GM18909 (cell line): ENCODE measurements around the gene ERFL.

Experiments used
- ATAC-seq: cut with Tn5 transposase; IDR thresholded peaks from one replicate; pipeline ENCODE4 v1.9.1; 2021; ENCODE audit warnings: mild to moderate bottlenecking; ENCODE audit not compliant: unreplicated experiment, poor library complexity

ERFL gene

DNA sequence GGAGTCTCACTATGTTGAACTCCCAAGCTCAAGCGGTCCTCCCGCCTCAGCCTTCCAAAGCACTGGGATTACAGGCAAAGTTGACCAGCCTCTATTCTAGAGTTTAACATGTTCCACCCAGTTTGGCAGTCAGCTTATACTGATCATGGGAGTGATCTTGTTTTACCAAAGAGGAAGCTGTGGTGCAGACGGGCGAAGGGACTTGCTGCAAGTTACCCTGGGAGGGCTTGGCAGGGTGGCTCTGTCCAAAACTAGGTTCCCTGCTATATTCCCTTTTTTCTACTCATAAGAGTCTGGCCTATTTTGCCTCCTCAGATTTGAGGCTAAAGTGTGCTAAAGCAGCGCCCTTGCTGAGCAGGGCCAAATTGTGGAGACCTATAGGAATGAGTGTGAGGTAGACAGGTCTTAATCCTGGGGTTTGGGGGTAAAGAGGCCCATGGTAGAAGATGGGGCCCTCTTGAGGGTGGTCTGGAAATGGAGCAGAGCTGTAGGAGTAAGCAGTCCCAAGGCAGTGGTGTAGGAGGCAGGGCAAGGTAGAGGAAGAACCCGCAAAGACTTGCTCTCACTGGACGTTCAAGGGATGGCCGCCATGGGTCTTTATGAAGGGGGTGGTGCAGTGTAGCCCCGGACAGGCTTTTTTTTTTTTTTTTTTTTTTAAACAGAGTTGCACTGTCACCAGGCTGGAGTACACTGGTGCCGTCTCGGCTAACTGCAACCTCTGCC lies 64.9 kb downstream of the ERFL start:
- ATAC-seq: no peak

DNA sequence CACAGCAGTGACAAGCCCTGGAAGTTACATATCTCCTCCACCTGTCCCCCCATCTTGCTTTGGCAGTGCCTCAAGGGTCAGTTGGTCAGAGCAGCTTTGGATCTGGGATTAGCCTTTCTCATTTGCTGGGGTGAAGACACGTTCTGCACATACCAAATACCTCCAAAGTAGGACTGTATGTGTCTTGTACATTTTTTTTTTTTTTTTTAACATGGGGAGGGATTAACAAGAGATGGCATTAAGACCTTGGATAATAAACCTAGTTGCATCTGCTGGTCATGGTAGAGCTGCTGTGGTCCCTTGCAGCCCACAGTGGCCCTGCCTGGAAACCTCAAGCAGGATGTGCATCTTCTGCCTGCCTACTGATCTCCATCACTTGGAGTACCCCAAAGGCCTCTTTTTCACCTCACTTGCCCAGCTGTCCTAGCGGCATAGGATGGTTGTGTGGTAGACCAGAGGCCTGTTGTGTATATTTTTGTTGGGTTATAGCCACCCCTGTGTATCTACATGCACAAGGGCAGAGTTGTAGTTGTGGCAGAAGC lies 65.7 kb downstream of the ERFL start:
- no peak for ATAC-seq

DNA sequence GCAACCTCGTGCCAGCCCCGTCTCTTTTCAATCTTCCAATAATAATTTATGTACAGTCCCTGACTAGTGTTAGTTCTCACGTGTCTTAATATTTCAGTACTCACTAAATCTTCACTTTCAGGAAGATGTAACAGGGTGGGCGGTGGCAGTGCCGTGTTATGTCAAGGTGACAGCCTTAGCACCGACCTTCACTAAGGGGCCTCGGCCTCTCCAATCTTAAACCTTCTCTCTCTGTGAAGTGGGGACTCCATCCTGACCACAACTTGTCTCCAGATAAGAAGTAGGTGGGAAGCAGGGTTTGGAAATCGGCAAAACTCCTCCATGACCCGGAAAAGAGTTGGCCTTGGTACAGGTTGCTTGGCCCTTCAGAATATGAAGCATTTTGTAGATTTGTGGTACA lies 66.4 kb downstream of the ERFL start:
- no peak for ATAC-seq

DNA sequence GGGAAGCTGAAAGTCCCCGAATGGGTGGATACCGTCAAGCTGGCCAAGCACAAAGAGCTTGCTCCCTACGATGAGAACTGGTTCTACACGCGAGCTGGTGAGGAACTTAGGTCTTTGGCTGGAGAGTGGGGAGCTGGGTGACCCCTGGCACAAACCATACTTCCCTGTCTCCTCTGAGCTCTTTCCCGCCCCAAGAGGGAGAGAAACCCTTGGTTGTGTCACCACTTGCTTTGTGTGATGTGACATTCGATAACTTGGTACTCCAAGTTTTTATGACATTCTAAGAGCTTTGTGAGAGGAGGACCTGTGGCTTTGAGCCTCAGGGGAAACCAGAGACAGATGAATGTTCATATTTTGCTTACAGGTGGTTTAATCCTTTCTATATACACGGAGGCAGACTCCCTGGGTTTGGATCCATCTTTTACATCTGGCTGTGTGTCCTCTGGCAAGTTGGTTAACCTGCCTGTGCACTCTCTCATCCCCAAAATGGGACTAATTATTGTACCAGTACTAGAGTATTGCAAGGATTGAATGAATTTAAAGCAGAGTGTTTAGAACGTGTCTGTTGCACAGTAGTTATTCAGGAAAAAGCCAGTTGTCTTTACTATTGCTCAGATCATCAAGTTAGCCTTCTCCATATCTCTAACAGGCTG lies 67.0 kb downstream of the ERFL start:
- ATAC-seq: no peak

DNA sequence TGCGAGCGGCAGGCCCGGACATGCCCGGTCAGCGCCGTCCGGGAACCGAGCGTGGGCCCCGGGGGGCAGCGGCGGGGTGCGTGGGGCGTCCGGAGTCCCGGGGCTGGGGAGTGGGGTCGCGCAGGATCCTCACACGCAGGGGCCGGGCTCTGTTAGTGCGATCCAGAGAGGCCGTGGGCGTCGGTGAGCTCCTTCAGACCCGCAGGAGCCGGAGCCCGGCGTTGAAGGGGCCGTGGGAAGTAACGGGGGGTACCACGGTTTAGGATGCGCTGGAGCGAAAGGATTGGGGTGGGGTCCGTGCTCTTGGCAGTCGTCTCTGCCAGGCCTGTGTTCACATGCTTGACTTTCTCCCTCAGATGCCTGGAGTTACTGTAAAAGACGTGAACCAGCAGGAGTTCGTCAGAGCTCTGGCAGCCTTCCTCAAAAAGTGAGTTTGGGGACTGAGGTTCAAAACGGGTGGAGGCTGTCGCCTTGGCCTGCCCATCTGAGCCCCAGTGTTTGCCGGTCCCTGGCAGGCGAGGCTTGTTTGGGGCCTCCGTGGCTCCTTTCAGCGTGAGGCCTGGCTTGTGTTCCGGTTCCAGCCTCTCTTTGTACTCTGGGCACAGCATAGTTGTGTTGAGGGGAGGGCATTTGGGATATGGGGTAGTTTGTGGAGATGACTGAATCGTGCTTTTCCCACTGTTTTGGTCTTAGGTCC lies 67.7 kb downstream of the ERFL start:
- ATAC-seq: no peak

DNA sequence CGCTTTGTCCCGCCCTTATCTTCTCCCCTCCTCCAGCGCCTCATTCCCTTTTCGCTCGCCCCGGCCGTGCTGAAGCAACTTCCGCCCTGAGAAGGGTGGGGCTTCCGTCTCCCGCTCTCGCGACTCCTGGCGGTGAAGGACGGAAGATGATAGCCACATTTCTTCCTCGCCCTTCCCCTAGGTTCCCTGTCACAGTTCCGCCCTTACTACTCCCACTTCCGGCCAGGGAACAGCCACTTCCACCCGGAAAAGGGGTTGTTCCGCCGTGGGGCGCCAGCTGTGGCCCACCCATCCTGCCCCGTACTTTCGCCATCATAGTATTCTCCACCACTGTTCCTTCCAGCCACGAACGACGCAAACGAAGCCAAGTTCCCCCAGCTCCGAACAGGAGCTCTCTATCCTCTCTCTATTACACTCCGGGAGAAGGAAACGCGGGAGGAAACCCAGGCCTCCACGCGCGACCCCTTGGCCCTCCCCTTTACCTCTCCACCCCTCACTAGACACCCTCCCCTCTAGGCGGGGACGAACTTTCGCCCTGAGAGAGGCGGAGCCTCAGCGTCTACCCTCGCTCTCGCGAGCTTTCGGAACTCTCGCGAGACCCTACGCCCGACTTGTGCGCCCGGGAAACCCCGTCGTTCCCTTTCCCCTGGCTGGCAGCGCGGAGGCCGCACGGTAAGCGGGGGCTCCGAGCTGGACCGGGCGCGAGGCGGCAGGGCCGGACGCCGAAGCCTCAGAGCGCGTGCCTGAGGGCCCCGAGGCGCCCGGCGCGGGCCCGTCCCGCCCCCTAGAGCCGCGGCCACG lies 68.4 kb downstream of the ERFL start, which contains the start of gene RPS19:
TSS of gene RPS19 (plus strand) at position 638 of the 801 bp plus-strand sequence. CDS start 520 bp downstream, outside the sequence.
- ATAC-seq: peak; percentile 78

DNA sequence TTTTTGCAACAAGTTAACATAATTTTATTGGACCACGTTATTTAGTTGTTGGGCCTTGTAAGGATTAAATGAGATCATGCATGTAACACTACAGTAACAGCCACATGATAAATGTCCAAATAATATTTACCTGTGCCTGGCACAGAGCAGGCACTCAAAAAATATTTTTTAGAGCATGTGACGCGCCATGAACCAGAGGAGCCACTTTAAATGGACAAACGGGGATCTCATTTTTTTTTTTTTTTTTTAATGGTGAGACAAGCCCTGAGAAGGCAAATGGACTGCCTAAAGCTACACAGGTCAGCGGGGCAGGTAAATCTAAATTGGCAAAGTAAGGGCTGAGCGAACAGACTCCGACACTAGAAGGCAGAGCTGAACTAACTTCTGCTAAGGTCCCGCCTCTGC lies 69.0 kb downstream of the ERFL start:
- ATAC-seq: no peak
